ENCODE measurements around the gene SLC6A19.

Gene SLC6A19

DNA sequence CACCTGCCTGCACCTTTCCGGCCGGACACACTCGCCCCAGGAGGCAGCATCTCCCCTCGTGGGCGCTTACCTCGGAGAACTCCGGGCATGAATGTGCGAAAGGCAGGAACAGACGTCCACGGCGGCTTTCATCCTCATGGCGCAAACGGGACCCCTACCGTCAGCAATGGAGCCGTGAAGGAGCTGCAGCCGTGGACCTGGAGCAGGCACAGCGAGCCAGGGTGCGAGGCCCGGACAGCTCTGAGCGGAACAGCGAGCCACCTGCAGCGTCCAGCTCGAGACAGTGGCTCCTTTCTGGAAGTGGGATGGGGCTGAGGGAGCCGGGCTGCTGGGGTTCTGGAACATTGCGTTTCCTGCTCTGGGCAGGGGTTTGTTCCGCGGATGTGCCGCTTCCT is 7.8 kb upstream of the SLC6A19 start:
- no peak for DNase-seq (ENCODE audit: low spot score)
- no peak for FAIRE-seq

DNA sequence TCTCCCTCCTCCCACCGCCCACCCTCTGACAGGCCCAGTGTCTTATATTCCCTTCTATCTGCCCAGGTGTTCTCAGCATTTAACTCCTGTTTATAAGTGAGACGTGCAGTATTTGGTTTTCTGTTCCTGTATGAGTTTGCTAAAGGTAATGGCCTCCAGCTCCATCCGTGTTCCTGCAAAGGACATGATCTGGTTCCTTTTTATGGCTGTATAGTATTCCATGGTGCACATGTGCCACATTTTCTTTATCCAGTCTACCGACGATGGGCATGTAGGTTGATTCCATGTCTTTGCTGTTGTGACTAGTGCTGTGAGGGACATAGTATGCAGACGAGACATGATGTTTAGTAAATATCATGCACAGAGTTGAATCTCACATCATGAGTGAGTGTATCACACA is 7.0 kb upstream of the SLC6A19 start:
- no peak for FAIRE-seq
- no peak for DNase-seq (ENCODE audit: low spot score)

DNA sequence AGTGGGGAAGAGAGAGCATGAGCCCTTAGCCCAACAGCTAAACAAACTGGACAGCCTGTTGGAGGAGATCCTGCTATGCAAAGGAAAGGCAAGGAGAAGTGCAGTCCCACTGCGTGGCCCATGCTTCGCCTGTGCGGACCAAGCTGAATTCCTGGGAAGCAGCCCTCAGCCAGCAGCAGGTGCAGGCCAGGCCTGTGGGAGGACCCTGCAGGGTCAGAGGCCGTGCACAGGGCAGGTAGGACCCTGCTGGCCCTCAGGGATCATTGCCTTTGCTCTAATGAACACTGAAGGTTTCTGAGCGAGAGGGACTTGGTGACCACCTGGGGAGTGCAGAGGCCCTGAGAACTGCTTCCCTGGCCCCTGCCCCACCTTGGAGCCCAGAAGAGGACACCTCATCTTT is 6.0 kb upstream of the SLC6A19 start:
- no peak for FAIRE-seq
- DNase-seq (ENCODE audit: low spot score) = no peak

- FAIRE-seq (no peak), DNase-seq (ENCODE audit: low spot score) (no peak)
These were observed 5.5 kb upstream of the SLC6A19 start for GRCh38 chr5:1195916-1196315.

DNA sequence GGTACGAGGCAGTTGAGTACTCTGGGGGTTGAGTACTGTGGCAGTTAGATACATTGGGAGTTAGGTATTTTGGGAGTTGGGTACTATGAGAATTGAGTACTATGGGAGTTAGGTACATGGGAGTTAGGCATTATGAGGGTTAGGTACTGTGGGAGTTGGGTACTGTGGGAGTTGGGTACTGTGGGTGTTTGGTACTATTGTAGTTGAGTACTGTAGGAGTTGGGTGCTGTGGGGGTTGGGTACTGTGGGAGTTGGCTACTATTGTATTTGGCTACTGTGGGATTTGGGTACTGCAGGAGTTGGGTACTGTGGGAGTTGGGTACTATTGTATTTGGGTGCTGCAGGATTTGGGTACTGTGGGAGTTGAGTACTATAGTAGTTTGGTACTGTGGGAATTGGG is 4.8 kb upstream of the SLC6A19 start:
- FAIRE-seq (no peak), DNase-seq (ENCODE audit: low spot score) (no peak)

GRCh38 chr5:1197876-1198666 is 3.3 kb upstream of the SLC6A19 start:
- DNase-seq (ENCODE audit: low spot score) (no peak), FAIRE-seq (no peak)

- FAIRE-seq (no peak), DNase-seq (ENCODE audit: low spot score) (no peak)
These were observed 2.1 kb upstream of the SLC6A19 start for GRCh38 chr5:1199340-1199648.

DNA sequence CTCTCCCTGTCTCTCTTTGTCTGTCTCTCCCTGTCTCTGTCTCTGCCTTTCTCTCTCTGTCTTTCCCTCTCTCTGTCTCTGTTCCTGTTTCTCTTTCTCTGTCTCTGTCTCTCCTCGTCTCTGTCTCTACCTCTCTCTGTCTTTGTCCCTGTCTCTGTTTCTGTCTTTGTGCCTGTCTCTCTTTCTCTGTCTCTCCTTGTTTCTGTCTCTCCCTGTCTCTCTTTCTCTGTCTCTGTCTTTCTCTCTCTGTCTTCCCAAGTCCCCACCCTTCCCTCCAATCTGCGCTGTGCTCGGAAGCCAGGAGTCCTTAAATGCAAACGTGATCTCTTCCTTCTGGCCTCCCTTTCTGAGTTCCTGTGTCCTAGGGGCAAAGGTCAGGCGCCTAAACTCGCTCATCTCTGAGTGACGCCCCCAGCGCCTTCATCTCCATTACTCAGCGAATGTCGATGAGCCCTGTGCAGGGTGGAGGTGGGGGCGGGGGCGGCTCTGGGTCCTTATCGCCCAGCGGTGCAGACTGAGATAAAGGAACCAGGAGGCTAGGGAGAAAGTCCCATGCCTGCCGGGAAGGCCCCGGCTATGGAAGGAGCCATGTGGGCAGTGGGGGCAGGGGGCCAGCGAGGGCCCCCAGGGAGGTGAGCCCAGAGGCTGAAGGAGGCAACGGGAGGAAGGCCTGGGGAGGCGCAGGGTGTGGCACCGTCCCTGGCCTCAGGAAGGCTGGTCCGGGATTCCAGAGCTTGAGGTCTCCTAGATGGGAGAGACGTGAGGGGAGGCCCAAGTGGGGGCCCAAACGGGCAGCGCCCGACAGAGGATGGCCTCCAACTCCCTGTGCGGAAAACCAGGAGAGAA is 1.5 kb upstream of the SLC6A19 start:
- no peak for FAIRE-seq
- DNase-seq (ENCODE audit: low spot score) = no peak

DNA sequence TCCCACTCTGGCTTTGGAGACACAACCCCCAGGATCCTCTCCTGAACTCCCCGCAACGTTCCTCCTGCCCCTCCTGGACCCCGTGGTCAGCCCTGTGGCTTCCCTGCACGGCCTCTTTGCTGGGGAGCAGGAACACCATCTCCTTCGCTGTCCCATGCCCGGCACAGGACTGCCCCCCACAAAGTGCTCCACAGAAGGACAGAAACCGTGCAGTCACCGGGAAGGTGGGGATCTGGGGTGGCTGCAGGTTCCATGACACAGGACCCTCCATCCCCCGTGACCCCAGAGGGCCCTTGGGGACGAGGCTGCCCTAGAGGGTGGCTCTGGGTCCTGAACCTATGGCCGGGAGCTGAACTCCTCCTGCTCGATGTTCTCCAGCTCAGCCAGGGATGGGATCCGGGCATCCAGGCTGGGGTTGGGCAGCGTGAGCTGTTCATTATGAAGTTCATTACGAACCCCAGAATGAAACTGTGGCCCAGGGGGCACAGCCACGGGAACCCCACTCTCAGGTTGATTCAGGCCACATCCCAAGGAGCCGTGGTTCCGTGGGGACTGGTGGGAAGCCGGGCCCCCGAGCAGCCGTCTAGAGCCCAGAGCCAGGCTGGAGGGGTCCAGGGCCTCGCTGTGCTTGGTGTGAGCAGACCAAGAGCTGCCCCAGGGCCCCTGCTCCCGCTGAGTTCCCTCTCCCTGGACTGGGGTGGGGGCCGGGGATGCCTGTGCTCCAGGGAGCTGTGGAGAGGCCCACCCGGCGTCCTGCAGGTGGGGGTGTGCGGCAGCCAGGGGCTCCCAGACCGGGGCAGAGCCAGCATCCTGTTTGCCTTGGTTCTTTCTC is 684 bp upstream of the SLC6A19 start:
- FAIRE-seq (no peak), DNase-seq (ENCODE audit: low spot score) (no peak)

DNA sequence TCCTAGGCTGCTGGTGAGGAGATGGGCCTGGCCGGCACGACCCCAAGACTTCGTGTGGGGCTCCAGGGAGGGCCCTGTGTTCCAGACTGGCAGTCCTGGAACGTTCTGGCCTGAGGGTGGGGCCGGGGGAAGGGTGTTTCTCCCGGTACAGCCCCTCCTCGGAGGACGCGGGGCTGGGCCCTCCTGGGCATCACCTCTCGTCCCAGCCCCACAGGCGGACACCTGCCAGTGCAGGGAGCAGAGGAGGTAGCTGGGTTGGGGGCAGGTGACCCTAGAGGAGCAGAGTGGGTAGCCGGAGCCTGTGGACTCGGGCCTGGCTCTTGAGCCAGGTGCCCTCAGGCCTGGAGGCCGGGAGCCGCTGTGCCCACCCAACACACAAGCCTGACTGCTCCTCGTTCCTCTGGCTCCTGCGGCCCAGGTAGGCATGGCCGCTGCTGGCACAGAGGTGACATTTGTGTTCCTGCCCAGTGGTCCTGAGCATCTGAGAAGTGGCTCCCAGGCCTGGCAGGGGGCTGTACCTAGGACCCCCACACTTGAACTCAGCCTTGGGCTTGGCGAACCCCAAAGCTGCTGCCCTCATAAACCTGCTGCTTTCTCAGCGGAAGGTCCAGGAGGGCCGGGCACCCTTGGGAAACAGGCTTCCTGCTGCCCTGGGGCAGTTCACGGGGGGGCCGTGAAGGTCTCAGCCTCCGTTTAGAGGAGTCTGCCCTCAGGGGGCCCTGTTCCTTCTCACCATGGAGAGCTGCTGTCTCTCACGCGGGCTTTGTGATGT is 817 bp downstream of the SLC6A19 start:
- DNase-seq (ENCODE audit: low spot score) (no peak), FAIRE-seq (no peak)

DNA sequence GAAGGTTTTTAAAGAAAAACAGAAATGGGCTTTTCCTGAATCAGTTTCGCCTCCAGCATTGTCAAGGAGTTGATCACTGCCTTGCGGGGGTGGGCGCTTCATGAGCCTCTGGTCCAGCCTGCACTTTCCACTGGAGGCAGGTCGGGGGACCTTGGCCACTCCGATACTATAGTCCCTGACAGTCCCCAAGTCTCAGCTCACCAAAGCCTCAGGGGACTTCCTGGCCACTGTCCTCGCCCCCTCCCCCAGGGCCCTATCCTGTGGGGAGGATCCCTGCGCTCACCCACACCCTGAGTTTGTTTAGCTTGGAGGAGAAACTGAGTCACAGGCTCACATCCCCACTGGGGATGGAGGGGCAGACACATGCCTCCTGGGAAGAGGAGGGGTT is 1.4 kb downstream of the SLC6A19 start:
- no peak for DNase-seq (ENCODE audit: low spot score)
- FAIRE-seq = no peak

GRCh38 chr5:1203311-1203967 is 2.0 kb downstream of the SLC6A19 start:
- FAIRE-seq = no peak
- no peak for DNase-seq (ENCODE audit: low spot score)

DNA sequence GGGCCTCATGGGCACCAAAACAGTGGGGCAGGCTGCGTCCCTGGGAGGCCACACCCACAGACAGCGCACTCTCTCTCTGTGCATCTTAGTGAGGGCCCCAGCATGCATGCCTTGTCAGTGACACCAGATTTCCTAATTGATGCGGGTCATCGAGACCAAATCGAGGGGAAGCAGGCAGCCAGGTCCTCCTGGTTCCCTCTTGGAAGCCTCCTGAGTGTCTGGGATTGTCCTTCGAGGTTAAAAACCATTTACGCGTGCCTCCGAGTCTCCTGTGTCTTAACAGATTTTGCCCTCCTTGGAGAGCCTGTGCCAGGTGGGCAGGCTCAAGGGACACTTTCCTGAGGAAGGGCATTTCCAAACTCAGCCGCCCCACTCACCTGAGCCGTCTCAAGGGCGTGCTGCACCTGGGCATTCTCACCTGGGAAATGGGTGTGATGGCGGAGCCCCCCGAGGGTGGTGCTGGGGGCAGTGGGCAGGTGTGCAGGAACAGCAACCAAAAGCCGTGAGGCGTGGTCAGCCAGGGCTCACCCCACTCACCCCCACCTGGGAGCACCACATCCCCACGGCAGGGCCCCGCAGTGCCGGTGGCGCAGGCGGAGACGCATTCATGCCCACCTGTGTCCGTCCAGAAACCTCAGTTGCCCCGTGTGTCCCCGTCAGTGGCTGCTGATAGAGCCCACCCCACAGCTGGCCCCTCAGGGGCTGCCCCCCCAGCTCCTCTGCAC is 2.7 kb downstream of the SLC6A19 start:
- no peak for DNase-seq (ENCODE audit: low spot score)
- no peak for FAIRE-seq

DNA sequence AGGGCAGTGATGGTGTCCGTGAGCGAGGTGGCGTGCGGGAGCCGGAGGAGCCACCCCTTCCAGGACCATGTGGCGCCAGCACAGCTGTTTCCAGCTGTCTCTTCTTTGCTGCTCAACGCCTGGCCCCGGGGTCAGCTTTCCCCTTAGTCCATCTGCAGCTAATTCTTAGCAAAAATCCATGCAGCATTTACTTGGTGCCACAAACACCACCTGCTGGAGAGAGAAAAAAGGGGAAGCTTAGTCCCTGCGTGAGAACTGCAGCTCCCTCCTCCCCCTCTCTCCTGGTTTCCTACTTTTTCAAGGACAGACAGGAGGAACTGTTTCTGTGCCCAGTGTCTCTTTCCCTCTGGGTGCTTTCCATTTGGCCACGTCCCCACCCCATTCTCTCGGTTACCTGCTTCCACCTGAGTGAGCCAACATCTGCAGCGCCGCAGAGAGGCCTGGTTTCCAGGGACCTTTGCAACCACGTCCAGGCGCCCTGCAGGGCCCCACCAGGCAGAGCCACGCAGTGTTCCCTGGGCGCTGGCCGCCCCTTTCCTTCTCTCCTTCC is 3.4 kb downstream of the SLC6A19 start:
- FAIRE-seq = no peak
- no peak for DNase-seq (ENCODE audit: low spot score)

GRCh38 chr5:1205255-1206180 is 4.1 kb downstream of the SLC6A19 start:
- DNase-seq (ENCODE audit: low spot score) (no peak), FAIRE-seq (no peak)

GRCh38 chr5:1206521-1207412 is 5.4 kb downstream of the SLC6A19 start:
- DNase-seq (ENCODE audit: low spot score) (no peak), FAIRE-seq (no peak)

DNA sequence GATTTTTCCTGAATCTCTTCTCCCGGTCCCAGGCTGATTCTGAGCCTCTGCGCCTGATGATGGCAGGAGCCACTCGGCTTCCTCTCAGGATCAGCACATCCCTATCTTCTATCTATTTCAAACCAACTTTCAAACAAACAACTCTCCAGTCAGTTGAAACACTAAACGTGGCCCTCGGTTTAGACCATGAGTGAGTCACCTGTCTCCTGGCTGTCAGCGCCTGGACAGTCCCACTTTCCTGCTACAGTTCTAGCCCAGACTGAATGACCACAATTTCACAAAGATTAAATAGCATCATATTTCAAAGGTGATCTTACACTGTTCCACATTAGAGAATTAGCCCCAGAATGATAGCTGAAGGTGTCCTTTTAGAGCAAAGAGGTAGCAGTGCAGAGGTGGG is 6.2 kb downstream of the SLC6A19 start:
- DNase-seq (ENCODE audit: low spot score) (no peak), FAIRE-seq (no peak)
